HG02678 (cell line): ENCODE data around the gene SPIRE1.
"Not testable (repeated sequence)": the region's sequence is repeated elsewhere in the genome, so short reads cannot be mapped to it uniquely, and the experiment has no call there.

ENCODE experiments used
- ATAC-seq: cut with Tn5 transposase; IDR thresholded peaks from one replicate; pipeline ENCODE4 v1.9.1; 2021; ENCODE audit warnings: mild to moderate bottlenecking, moderate library complexity; ENCODE audit not compliant: unreplicated experiment

Gene SPIRE1

DNA sequence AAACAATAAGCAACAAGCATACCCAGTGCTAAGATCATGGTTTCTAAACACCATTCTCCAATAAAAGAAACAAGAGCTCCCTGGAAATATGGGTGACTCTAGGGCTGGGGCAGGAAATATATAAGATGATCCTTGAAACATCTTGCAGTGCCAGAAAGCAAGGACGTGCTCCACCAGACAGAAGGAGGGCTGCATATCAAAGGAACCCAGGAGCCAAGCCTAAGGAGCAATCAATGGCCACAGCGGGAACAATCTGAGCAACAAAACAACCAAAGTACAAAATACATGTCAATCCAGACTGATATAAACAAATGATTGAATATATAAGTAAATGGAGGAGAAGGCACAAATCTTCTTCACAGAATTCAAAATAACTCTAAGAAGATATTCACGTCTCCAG is 10.1 kb downstream of the SPIRE1 start:
- ATAC-seq, result no peak

GRCh38 chr18:12645751-12646203 is 12.1 kb downstream of the SPIRE1 start:
- no peak for ATAC-seq

DNA sequence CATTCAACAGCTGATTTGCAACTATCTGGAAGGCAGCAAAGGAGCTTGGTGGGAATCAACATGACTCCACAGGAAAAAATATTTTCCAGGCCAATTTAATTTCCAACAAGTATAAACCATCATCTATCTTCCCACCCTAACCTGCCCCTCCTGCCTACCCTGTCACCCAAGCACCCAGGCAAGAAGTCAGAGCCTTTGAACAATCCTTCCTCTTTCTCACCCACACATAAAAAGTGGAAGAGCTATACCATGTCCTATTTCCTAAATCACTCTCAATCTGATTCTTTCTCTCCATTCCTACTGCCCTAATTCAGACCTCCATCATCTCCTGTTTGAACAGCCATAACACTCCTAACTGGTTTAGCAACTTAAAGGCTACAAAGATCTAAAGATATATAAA is 12.7 kb downstream of the SPIRE1 start:
- no peak for ATAC-seq

DNA sequence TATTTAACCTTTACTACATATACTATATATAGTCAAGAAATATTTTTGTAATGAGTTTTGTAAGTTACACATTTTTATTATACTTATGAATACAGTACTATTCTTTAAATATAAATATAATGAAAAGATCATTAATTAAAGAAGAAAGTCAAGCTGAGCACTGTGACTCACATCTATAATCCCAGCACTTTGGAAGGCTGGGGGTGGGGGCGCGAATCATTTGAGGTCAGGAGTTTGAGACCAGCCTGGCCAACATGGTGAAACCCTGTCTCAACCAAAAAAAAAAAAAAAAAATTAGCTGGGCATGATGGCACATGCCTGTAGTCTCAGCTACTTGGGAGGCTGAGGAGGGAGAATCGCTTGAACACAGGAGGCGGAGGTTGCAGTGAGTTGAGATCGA is 14.2 kb downstream of the SPIRE1 start:
- ATAC-seq, result not testable (repeated sequence)

DNA sequence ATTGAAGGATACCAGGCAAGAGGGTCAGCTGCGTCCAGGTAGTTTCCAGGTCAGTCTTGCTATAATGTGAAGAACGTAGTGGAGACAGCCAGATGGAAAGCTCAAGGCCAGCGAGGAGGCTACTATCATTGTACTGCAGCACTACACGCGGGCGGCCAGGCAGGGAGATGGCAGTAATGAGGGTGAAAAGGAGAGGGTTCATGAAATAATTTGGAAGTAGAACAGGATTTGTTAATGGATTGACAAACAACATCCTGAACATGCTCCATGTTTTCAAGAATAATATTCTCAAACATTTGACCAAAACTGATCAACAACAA is 17.1 kb downstream of the SPIRE1 start:
- ATAC-seq, result no peak

GRCh38 chr18:12639990-12640880 is 17.7 kb downstream of the SPIRE1 start:
- ATAC-seq, result no peak

DNA sequence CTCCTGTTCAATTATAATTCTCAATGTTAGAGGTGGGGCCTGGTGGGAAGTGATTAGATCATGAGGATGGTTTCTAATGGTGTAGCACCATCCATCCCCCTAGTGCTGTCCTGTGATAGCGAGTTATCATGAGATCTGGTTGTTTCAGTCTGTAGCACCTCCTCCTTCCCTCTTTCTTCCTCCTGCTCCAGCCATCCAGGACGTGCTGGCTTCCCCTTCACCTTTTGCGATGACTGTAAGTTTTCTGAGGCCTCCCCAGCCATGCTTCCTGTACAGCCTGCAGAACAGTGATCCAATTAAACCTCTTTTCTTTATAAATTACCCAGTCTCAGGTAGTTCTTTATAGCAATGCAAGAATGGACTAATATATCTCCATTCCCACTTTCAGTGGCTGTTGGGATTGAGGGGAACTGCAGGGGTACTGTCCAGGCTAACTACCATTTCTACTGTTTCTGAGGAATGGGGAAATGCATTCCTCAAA is 19.2 kb downstream of the SPIRE1 start:
- ATAC-seq, result no peak

DNA sequence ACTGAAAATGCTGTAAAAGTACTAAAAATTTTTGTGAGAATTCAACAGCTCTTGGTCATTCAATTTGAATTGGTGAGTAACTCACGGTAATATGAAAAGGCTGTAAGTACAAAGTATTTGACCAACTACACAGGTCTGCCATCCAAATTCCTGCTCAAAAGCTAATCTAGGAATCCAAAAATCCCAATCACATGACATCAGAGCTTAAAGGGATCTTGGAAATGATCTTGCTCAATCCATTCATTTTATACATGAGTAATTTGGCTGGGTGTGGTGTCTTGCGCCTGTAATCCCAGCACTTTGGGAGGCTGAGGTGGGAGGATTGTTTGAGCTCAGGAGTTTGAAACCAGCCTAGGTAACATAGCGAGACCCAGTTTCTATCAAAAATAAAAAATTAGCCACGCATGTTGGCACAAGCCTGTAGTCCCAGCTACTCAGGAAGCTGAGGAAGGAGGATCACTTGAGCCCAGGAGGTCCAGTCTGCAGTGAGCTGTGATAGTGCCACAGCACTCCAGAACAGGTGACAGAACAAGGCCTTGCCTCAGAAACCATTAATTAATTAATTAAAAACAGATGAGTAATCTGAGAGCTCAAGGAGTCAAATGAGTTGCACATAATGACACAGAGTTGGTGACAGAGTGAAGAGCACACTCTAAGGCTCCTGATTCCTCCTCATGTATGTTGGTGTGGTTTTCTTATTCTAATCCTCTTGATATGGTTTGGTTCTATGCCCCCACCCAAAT is 19.8 kb downstream of the SPIRE1 start:
- no peak for ATAC-seq

DNA sequence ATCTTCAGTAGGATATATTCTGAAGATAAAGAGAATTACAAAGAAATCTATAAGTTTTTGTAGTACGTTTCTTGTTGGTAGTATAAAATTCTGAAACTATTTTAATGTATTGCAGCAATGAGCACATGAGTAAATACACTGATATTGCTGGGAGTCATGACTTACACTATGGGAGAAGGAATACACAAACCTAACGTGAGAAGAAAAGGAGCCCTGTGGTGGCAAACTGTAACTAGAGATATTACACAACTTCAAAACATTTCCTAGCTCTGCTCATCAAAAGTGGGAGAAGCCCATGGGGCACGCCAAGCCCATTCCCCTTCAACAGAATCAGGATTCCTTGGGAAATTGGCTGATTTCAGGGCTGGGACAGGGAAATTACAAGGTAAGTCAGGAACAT is 20.5 kb downstream of the SPIRE1 start:
- ATAC-seq, result no peak

DNA sequence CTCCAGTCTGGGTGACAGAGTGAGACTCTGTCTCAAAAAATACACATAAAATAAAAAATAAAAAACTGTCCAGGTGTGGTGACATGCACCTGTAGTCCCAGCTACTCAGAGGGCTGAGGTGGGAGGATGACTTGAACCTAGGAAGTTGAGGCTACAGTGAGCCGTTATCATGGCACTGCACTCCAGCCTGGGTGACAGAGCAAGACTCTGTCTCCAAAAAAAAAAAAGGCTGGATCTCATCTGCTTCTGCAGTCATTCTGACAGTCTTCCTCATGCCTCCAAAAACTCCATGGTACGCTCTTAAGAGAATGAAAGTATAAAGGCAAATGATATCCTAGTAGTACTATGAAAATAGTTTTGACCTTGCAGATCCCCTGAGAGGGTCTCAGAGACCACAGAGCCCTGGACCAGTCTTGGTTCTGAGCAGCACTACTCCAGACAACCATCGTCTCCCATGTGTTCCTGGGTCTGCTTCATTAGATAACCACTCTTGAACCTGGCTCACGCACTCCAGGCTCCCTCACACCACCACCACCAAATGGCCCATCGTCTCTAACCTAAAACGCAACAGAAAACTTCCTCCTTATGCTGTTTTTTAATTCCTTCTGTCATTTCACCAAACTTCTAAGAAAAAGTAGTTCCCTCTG is 26.0 kb downstream of the SPIRE1 start:
- no peak for ATAC-seq

- ATAC-seq, result no peak
Observed at GRCh38 chr18:12630136-12630535, 27.8 kb downstream of the SPIRE1 start.

- no peak for ATAC-seq
Observed at GRCh38 chr18:12628706-12629702, 28.9 kb downstream of the SPIRE1 start.

GRCh38 chr18:12627199-12627598 is 30.7 kb downstream of the SPIRE1 start:
- ATAC-seq, result not testable (repeated sequence)

DNA sequence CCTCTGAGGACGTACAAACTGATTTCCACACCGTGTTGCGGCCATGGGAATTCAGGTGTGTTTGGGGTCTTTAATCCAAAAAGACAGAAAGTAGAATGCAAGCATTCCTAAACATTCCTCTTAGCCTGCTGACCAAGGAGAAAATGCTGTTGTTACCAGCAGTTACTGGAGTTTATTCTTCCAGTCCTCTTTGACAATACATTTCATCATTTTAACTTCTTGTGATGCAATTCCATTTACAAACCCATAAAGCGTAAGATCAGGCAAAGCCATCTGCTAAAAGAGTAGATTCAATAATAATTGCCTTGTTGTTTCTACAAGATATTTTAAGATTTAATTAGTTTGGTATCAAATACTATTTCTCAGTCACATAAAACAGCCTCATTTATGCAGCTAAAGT is 32.7 kb downstream of the SPIRE1 start:
- ATAC-seq, result no peak

- ATAC-seq, result no peak
Observed at GRCh38 chr18:12621742-12622306, 36.1 kb downstream of the SPIRE1 start.

DNA sequence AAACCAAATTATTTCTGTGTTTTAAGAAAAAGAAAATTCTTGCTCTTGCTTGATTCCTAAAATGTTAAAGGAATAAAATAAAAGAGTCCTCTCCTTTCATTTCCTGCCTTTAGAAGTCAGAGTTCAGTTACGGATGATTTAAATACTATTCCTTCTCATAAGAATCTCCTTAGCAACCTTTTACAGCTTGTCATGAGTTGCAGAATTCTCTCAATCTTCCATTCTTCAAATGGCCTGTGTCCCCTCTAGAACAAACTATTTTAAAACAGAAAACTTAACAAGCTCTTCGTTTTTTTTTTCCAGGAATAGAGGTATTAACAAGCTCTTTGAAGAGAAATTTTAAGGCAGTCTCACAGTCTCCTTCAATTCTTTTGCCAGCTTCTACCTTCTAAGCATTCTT is 42.2 kb downstream of the SPIRE1 start:
- no peak for ATAC-seq

DNA sequence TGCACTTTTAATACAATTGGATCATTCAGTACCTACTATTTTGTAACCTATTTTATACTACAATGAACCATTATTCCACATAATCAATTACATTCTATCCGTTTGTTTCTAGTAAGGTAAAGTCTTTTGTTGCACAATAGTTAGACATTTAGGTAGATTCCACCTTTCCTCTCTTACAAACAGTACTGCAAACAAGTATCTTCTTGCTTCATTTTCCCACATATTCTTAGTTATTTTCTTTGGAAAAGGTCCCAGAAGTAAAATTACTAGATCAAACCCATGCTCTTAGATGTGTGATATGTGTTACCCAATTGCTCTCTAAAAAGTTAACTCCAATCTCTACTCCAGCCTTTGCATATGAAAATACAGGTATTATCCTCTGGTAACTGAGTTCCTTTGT is 49.6 kb downstream of the SPIRE1 start:
- no peak for ATAC-seq

DNA sequence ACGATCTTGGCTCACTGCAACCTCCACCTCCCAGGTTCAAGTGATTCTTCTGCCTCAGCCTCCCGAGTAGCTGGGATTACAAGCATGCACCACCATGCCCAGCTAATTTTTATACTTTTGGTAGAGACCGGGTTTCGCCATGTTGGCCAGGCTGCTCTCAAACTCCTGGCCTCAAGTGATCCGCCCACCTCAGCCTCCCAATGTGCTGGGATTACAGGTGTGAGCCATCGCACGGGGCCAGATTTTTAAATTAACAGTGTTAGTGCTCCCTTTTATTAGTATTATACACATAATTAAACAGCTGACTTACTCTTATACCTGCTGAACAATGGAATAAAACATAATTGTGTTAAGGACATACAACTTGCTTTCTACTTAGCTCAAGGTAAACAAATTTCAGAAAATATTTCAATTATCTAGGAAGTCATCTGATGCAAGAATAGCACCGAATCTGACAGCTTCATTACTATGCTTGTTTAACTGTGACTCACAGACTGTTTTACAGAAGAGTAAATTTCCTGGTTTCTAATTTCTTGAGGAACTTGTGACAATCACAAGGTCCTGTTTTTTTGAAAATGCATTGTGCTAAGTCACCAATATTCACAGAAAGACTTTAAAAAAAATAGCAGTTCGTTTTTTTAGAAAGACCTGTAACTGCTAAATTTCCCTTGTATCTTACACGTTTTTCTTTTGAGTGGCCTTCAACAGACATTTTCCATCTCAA is 51.2 kb downstream of the SPIRE1 start:
- ATAC-seq, result no peak

DNA sequence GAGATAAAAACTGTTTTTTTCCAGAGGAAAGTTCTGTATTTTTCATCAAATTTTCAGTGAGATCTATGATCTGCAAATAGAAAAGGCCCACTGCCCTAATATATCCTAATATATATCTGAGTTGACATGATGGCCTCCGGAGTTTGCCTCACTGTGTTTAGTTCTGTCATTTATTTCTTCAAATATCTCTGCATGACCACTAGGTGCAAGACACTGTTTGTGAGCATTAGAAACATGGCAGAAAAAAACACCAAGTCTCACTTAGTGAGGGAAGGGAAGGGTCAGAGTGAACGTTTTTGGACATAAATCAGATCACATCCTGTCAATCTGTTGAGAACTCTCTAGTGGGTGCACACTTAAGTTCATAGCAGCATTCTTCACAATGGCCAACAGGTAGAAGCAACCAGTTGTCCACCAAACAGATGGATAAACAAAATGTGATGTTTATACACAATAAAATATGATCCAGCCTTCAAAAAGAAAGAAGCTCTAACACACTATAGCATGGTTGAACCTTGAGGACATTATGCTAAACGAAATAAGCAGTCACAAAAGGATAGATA is 53.4 kb downstream of the SPIRE1 start:
- no peak for ATAC-seq
